Panc1 (cell line): ENCODE results near the gene EDDM13. TPM values are rescaled to one million over a fixed set of nuclear protein-coding genes. Genes with fewer than 3 reads are reported as not detected.

Experiments
- ATAC-seq: fragments of 200-7000 bp; cut with Tn5 transposase; 2 replicates; pipeline ENCODE4 v1.9.1; 2020; ENCODE audit warnings: mild to moderate bottlenecking, moderate library complexity
- BruUV-seq: library from RNA; stranded (reverse); fragments of 400-500 nt; replicated peaks from 2 replicates; lab custom pipeline; 2021; lab: Mats Ljungman, UMichigan
- CTCF ChIA-PET: fragments of 300-600 bp; sonication (Branson Sonifier 250); formaldehyde crosslinking; loops from one replicate; lab custom pipeline; 2022; ENCODE audit warnings: antibody characterized with exemption; lab: Charles Lee
- POLR2A ChIA-PET: fragments of 300-600 bp; sonication (Branson Sonifier 250); formaldehyde crosslinking; loops from one replicate; lab custom pipeline; 2022; ENCODE audit warnings: antibody characterized with exemption; lab: Charles Lee
- DNase-seq: peaks from one replicate; pipeline ENCODE4 v3.0.0-alpha.2; 2010; ENCODE audit warnings: low read depth, low spot score
- H3K27ac ChIP-seq: 2 replicates; pipeline ENCODE4 v1.5.1; 2011; ENCODE audit warnings: mild to moderate bottlenecking, low read length, inconsistent platforms
- H3K27me3 ChIP-seq: fragments of 200-500 bp; sonication (Bioruptor generic); 2 replicates; pipeline ENCODE4 v1.6.0; 2014; ENCODE audit warnings: low read length, inconsistent platforms; ENCODE audit not compliant: control insufficient read depth, insufficient read depth
- H3K36me3 ChIP-seq: fragments of 200-500 bp; sonication (Bioruptor generic); 2 replicates; pipeline ENCODE4 v1.5.1; 2014; ENCODE audit warnings: inconsistent platforms, mild to moderate bottlenecking, low read length, moderate library complexity; ENCODE audit not compliant: control insufficient read depth, insufficient read depth
- H3K4me1 ChIP-seq: 2 replicates; pipeline ENCODE4 v1.5.1; 2011; ENCODE audit warnings: inconsistent platforms, mild to moderate bottlenecking, low read length, moderate library complexity; ENCODE audit not compliant: control insufficient read depth, insufficient read depth
- H3K4me3 ChIP-seq, 2 experiments: 2 replicates each; pipeline ENCODE4 v1.5.1; 2011 to 2012; ENCODE audit warnings: low read depth in 2 of 2, low read length in 2 of 2, mild to moderate bottlenecking in 2 of 2, inconsistent platforms in 1 of 2, moderate library complexity in 1 of 2
- H3K9me3 ChIP-seq: fragments of 200-500 bp; sonication (Bioruptor generic); 2 replicates; pipeline ENCODE4 v1.5.1; 2014; ENCODE audit warnings: low read depth, mild to moderate bottlenecking, inconsistent platforms, low read length, moderate library complexity; ENCODE audit not compliant: control insufficient read depth, insufficient read depth
- CTCF ChIP-seq: fragments of 450-650 bp; IDR thresholded peaks from 2 replicates; pipeline ENCODE4 v1.5.1; 2017; ENCODE audit warnings: mild to moderate bottlenecking
- POLR2AphosphoS5 ChIP-seq: IDR thresholded peaks from 2 replicates; pipeline ENCODE4 v1.6.1; 2012; ENCODE audit warnings: mild to moderate bottlenecking, low read depth, low read length, moderate library complexity
- REST ChIP-seq, 2 experiments: IDR thresholded peaks; 2 replicates each; pipeline ENCODE4 v1.6.1; 2011 to 2012; ENCODE audit warnings: low read depth in 2 of 2, control low read depth in 1 of 2, low read length in 1 of 2, mild to moderate bottlenecking in 1 of 2, moderate library complexity in 1 of 2; ENCODE audit not compliant: insufficient read depth in 1 of 2
- SIN3A ChIP-seq: IDR thresholded peaks from 2 replicates; pipeline ENCODE4 v1.6.1; 2012; ENCODE audit warnings: low read depth, mild to moderate bottlenecking, low read length, moderate library complexity, borderline replicate concordance; ENCODE audit not compliant: insufficient read depth
- TCF7L2 ChIP-seq: IDR thresholded peaks from 2 replicates; pipeline ENCODE4 v1.6.1; 2011; ENCODE audit warnings: mild to moderate bottlenecking, low read depth, low read length, inconsistent platforms
- in situ Hi-C: cut with HindIII; loops from 2 replicates; pipeline ENCODE4 v1.10.0; 2016; ENCODE audit warnings: low sequenced_read_pairs, low pct_unique_long_range_greater_than_20kb
- intact Hi-C: fragments of 100-400 bp; cut with micrococcal nuclease; formaldehyde crosslinking; loops from one replicate; pipeline ENCODE4 v1.10.0; 2022; ENCODE audit not compliant: unreplicated experiment
- total RNA-seq: library from RNA; stranded (reverse); gene quantifications from one replicate; pipeline ENCODE4 v1.2.1, GENCODE V29; 2021; ENCODE audit not compliant: unreplicated experiment

Gene EDDM13
- total RNA-seq, 1 experiment from 2014 or later = not detected

- POLR2A ChIA-PET = interaction anchor here (0.6 kb wide), 2 partner anchors 85 to 190 kb away, joined by 3 to 9 read pairs; no protein-coding TSS in a partner anchor
- no peak overlapping the region for H3K4me3 ChIP-seq
- CTCF ChIA-PET = no interaction called here
- no peak for TF ChIP-seq TCF7L2
- no peak for TF ChIP-seq REST (IDR thresholded peaks at IDR 0.05; ENCODE audit: insufficient read depth in 1 of 2, low read depth in 2 of 2, low read length in 1 of 2)
- TF ChIP-seq SIN3A = no peak
- no peak for TF ChIP-seq CTCF
- no peak for TF ChIP-seq POLR2AphosphoS5
- intact Hi-C loops = no loop called here
- in situ Hi-C loops = no loop called here
- H3K36me3 ChIP-seq = no peaks in the 10 kb centered on the region
- no peaks in the 10 kb centered on the region for H3K4me1 ChIP-seq
- BruUV-seq = no TSS peak
- DNase-seq (no peak), ATAC-seq (no peak)
- peaks cover 5% of the 10 kb centered on the region; the same call in 1 of the 2 replicates for H3K27me3 ChIP-seq
- no peak overlapping the region for H3K27ac ChIP-seq
- H3K9me3 ChIP-seq = peaks cover 26% of the 10 kb centered on the region; the same call in 1 of the 2 replicates
Measured at GRCh38 chr19:56341948-56342347, 69.4 kb downstream of the EDDM13 start.

GRCh38 chr19:56347163-56347778 is 74.7 kb downstream of the EDDM13 start:
- no peak overlapping the region for H3K4me3 ChIP-seq
- H3K36me3 ChIP-seq = no peaks in the 10 kb centered on the region
- H3K9me3 ChIP-seq = peaks cover 7% of the 10 kb centered on the region; the same call in 1 of the 2 replicates
- H3K27me3 ChIP-seq = no peaks in the 10 kb centered on the region
- no TSS peak for BruUV-seq
- DNase-seq (no peak), ATAC-seq (peak; percentile 42; the same call in 1 of the 2 replicates)
- ChIA-PET CTCF (interaction anchor here (2.4 to 3.1 kb wide), 2 partner anchors 14 to 94 kb away, joined by 9 to 18 read pairs; no protein-coding TSS in a partner anchor), POLR2A (no interaction called here)
- intact Hi-C loops (no loop called here), in situ Hi-C loops (no loop called here)
- no peak for TF ChIP-seq TCF7L2
- no peak for TF ChIP-seq POLR2AphosphoS5
- TF ChIP-seq REST (IDR thresholded peaks at IDR 0.05; ENCODE audit: insufficient read depth in 1 of 2, low read depth in 2 of 2, low read length in 1 of 2) = no peak
- TF ChIP-seq SIN3A = no peak
- TF ChIP-seq CTCF = no peak
- no peaks in the 10 kb centered on the region; the same call in 1 of the 2 replicates for H3K4me1 ChIP-seq
- no peak overlapping the region for H3K27ac ChIP-seq
